ENCODE measurements around the gene RNASE13.

DNA sequence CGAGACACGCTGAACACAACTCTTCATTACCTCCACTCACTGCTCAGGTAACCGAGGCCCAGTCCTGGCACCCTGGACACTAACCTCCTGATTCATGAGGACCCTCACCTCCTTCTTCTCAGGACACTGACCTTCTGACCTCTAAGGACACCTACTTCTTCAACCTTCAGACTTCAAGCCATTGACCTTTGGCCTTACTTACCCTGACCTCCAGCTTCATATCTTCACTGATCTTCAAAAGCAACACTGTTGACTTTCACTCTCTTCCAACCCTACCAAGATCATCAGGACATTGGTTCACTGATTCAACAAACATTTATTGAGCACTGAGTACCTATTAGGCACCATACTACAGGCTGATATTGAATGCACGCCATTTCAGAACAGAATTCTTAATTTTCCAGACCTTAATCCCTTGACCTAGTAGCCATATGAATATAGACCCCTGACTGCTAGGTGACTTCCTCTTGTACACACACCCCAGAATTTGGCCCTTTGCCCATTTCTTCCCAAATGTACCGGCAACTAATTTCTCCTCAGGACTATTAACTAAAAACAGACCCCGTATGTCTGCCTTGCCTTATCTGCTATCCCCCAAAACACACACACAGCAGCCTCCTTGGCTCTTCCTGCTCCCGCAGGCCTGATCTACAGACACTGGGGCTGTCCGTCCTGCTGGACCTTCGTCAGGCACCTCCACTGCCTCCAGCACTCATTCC, 41.3 kb upstream of the RNASE13 start:
- TF ChIP-seq, protein P1, sequence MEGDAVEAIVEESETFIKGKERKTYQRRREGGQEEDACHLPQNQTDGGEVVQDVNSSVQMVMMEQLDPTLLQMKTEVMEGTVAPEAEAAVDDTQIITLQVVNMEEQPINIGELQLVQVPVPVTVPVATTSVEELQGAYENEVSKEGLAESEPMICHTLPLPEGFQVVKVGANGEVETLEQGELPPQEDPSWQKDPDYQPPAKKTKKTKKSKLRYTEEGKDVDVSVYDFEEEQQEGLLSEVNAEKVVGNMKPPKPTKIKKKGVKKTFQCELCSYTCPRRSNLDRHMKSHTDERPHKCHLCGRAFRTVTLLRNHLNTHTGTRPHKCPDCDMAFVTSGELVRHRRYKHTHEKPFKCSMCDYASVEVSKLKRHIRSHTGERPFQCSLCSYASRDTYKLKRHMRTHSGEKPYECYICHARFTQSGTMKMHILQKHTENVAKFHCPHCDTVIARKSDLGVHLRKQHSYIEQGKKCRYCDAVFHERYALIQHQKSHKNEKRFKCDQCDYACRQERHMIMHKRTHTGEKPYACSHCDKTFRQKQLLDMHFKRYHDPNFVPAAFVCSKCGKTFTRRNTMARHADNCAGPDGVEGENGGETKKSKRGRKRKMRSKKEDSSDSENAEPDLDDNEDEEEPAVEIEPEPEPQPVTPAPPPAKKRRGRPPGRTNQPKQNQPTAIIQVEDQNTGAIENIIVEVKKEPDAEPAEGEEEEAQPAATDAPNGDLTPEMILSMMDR (conservative IDR thresholded peaks at IDR 0.05; ENCODE audit: low read length): no peak
- TF ChIP-seq EZH2phosphoT487 (IDR thresholded peaks at IDR 0.05; ENCODE audit: borderline replicate concordance, low read depth, low read length): no peak
